GM19397 (cell line): ENCODE data around the gene SEMA6D.

Experiments
- ATAC-seq: cut with Tn5 transposase; IDR thresholded peaks from one replicate; pipeline ENCODE4 v1.9.1; 2021; ENCODE audit warnings: mild to moderate bottlenecking, moderate library complexity; ENCODE audit not compliant: unreplicated experiment

SEMA6D gene, protein sequence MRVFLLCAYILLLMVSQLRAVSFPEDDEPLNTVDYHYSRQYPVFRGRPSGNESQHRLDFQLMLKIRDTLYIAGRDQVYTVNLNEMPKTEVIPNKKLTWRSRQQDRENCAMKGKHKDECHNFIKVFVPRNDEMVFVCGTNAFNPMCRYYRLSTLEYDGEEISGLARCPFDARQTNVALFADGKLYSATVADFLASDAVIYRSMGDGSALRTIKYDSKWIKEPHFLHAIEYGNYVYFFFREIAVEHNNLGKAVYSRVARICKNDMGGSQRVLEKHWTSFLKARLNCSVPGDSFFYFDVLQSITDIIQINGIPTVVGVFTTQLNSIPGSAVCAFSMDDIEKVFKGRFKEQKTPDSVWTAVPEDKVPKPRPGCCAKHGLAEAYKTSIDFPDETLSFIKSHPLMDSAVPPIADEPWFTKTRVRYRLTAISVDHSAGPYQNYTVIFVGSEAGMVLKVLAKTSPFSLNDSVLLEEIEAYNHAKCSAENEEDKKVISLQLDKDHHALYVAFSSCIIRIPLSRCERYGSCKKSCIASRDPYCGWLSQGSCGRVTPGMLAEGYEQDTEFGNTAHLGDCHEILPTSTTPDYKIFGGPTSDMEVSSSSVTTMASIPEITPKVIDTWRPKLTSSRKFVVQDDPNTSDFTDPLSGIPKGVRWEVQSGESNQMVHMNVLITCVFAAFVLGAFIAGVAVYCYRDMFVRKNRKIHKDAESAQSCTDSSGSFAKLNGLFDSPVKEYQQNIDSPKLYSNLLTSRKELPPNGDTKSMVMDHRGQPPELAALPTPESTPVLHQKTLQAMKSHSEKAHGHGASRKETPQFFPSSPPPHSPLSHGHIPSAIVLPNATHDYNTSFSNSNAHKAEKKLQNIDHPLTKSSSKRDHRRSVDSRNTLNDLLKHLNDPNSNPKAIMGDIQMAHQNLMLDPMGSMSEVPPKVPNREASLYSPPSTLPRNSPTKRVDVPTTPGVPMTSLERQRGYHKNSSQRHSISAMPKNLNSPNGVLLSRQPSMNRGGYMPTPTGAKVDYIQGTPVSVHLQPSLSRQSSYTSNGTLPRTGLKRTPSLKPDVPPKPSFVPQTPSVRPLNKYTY

DNA sequence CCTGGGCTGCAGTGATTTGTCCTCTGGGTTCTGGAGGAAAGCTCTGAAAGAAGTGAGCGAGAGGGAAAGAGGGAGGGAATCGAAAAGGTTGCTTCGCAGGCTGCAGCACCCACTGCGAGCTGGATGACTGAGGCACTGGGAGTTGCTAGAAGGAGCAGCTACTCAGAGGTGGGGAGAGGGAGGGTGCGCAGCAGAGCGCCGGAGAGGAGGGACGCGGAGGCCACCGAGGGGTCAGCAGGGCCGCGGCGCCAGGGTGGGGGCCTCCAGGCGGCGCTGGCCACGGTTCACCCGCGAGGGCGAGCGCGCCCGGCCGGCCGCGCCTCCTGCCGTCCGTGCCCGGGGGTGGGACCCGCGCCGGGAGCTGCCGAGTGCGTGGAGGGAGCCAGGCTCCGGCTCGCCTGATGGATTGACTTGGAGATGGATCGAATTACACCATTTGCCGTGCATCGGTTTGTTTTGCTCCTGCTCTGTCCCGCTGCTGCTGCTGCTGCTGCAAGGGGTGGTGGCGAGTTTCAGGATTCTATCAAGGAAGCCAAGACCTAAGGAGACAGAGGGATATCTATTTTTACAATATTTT lies at the start of gene SEMA6D:
SEMA6D (plus strand) TSS at position 470 of the 577 bp plus-strand sequence. CDS start 42,294 bp downstream, outside the sequence.
- no peak for ATAC-seq

DNA sequence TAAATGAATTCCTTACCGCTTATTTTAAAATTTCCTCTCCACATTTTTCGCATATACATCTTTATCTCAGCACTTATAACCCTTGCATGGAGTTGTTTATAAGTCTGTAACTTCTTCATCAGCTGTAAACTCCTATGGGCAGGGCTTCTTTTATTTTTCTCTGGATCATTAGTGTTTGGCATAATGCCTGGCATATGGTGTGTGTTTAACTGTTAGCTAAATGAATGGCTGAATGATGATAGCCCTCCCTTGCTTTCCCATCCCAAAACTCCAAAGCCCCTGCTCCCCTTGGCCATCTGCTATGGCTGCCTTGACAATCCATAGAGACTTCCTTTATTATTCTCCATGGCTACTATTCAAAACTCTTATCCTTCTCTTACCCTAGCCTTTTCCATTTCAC lies 48.1 kb upstream of the SEMA6D start:
- ATAC-seq = no peak

DNA sequence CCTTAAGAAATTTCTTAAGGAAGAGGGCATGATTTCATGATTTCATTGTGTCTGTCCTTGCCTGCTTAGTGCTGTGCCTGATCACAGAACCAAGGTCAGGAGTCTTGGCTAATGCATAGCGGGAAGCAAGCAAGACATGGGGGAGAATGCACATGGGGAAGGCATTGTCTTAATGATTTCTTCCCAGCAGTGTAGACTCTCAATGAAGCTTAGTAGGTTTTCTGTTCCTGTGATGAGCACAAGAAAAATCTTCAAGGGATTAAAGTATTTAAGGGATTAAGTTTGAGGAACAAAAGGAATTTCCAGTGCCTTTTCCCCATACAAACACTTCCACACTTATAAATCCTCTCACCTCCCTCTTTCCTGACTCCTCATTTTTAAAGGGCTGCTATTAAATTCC lies 46.9 kb upstream of the SEMA6D start:
- ATAC-seq = no peak

DNA sequence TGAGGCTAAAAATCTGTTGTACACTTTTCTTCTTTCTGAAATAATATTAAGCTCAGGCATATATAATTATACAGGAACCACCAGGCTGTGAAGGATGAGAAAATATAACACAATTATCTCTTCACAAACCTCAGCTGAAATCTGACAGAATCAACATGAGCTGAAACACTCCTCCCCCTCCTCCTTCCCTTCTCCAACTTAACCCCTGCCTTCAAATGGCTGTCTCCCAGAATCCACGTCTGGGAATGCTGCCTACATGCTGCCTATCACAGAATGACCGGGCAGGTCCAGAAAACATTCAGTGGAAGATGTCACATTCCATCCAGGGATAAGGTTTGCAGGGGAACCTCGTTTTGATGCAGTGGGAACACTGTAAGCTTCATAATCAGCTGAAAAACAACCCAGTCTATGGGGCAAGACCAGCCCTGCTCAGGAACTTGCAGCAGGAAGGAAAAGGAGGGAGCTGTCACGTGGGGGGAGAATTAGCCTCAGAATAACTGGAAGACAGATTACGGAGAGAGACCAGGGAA lies 44.0 kb upstream of the SEMA6D start:
- no peak for ATAC-seq

DNA sequence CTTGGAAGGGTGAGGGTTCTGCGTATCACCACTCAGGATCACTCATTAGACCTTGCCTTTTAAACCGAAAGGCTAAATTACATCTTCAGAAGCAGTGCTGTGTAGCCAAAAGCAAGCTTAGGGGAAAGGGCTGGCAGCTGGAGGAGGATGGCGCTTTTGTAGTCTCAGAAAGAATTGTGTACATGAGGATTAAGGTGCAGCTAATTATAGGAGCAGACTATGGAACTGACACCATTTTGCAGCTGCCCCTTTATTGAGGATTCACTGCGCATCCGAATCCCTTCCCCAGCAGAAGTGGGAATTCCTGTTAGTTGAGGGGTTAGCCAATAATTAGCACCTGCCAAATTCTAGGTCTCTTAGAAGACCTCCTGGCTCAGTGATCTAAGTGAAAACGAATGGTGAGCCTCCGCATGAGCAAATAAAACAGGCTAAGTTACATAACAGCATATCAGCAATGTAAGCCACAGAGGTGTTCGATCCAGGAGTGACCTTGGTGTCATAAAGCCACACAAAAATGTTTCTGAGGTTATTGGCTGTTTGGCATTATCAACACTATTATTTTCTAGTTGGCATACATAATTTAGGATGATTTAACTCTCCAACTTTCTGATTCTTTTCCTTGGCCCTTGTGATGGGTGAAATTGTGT lies 42.6 kb upstream of the SEMA6D start:
- no peak for ATAC-seq

DNA sequence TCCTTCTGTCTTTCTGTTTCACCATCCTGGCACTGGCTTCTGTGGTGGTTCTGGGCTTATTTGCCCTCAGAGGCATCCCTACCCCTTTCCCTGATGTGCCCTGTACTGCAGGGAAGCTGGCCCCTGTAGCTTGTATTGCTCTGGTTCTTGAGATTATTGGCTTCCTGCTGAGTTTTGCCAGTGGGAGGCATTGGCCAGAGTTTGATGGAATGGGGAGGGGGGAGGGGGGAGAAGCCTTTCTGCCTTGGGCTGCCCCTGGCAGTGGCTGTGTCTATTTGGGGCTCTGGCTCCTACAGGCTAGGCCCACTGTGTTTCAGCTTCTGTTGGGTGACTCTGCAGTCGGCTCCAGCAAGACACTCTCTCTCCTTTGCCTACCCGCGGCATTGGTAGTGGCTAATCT lies 41.6 kb upstream of the SEMA6D start:
- no peak for ATAC-seq

DNA sequence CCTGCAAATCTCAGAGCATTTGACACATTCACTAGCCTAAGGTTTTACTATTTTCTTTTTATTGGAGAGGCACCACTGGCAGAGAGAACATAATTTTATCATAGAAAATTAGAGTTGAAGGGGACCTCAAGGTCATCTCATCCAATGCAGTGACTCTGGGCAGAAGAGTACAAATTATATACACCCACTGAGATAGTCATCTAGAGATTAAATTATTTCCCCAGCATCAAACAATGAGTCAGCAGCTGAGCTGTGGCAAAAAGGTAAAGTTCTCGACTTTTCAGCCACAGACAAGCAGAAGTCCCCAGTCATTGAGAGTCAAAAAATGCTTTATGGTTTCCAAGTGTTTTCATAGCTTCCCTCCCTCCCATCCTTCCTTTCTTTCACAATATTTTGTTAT lies 39.3 kb upstream of the SEMA6D start:
- ATAC-seq = no peak

DNA sequence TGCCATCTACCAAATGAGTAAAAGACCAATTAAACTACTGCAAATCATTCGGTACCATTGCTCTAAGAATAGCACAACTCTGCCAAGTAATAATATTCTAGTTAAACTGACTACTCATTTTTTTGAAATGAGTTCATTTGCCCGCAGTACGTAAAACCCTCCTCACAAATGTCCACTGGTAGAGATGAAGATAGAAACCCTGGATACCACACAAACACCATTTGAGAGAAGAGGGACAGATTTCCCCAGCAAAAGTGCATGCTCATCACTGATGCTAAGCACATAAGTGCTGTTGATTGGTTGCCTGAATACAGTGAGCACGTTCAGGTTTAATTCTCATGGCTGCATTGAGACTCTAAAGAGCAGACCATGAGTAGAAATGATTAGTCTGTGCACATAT lies 34.6 kb upstream of the SEMA6D start:
- ATAC-seq = no peak

DNA sequence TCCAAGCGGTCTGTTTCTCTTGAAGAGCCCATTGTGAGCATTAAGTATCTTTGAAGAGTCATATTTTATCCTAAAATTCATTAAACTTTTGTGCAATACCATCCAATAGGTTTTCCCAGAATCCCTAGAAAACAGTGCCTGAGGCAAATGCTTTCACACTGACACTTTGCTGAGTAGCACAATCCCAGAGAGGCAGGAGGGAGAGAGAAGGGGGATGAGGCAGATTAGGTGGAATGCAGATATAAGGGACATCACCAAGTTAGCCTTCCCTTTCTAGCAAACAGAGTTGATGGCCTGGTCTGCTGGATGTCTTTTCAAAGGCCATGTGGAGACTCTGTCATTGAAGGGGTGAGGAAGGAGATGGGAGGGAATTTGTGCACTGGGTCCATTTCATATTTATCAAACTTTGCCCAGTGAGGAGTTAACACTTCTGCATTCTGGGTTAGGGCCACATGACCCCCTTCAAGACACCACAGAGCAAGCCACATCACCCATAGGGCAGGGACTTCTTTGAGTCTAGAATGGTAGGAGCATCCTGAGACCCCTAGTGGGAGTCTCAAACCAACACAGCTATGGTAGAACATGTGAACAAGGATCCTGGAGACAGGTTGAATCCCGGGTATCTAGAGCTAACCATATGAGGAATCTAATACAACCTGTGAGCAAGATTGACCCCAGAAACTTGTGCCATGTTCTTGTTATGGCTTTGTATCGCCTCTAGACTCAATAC lies 32.0 kb upstream of the SEMA6D start:
- no peak for ATAC-seq

DNA sequence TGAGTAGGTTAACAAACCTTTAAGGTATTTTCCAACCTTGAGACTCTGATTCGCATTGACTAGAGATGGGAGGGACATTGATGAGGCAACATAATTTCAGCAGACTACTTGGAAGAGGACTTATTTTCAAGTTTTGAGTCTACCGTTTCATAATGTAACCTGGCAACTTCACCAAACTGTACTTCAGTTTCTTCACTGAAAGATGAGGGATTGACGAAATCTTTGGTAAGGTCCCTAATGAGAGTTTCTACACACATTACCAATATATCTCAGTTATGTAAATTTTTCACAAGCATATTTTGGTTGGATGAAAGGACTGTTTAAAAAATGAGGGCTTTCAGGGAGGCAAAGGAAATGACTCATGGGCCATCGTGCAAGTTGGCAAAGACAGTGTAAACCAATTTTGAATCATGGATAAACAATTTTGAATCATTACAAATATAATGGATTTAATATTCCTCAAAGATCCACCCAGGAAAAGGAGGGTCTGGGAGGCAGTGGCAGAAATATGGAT lies 28.7 kb upstream of the SEMA6D start:
- no peak for ATAC-seq

DNA sequence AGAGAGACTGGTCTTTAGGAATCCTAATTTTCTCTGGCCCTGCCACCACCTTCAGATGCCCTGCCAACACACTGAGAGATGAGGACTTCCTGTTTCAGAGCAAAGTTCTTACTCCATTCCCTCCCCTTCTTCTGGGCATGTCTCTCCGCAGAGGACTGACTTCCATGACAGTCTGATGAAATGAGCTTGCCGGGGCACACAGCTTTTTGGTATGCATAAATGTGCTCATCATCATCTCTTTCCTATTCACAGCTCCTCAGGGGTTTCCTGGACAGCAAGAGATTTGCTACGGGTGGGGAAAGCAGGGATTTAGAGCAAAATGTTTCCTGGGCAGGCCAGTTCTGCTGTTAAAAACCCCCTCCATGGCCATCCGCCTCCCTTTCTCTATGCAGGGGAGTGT lies 27.6 kb upstream of the SEMA6D start:
- no peak for ATAC-seq

DNA sequence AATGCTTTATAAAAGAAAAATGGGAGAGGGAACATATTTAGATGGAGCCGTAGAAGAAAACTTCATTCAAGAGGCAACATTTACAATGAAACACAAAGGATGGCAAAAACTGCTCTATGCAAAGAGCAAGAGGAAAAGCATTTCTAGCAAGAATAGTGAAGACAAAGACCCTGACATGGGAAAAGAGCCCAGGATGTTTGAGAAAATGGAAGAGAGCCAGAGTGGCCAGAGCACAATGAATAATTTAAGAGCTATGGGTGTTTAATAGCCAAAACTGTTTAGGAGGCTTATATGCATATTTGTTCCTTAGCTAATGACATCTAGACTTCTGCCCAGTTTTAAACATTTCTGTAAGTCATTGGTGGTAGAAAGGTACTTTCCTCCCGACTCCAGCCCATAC lies 25.4 kb upstream of the SEMA6D start:
- no peak for ATAC-seq

DNA sequence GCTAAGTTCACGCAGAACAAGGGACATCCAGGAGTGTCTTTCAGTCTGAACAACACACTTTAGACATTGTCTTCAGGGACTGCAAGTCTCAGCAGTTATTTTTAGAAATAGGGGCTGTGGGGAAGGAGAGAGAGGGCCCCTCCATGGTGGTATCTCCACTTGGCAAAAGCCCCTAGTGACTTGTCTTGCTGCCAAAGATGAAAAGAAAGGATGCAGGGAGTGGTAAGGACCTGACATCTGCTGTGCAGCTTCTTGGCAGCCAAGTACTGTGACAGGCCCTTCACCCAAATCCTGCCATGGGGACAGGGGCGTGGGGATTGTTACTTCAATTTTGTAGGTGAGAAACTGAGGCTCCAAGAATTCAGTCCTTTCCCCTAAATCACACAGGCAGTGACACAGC lies 21.0 kb upstream of the SEMA6D start:
- ATAC-seq = no peak

DNA sequence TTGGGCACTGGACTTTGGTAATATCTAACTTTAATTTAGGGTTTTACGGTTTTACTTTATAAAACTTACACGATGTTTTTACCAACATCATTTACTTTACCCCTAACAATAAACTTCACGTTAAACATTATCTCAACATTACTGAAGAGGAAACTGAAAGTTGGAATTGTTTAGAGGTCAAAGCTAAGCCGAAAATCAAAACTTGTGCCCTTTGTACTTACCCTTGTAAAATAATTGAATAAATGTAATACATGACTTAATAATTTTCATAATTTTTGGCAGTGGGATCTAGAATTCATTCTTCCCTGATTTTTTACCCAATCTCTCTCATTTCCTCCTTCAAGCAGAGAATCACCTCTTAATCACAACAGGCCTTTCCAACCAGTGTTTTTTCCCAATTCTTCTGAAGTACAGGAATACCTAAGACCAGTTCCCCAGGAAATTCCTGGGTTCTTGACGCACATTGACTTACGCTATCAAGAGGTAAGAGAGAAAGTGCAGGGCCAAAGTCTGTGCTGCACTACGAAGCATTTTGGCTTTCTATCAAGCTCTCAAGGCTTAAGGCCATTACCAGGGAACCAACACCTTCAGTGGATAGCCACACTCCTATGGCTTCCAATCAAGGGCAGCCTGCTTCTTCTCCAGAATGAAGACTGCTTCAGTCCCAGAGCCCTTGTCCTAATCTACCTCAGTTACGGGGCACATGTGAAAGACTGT lies 11.9 kb upstream of the SEMA6D start:
- no peak for ATAC-seq

DNA sequence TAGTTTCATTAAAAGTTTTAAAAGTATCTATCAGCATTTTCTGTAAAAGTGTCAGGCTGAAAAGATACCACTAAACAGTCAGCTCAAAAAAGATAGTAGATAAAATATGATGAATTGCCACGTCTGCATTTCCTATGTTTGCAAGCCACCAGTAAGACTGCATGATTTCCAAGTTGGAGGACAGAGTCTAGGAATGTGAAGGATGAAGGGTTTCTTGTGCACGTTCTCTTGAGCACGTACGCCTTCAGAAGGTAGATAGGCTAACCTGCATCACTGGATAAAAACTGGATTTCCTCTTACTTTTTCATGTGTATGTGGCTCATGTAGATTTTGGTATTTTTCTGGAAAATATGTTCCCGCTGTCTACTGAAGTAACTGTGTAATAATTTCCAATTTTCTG lies 9.9 kb upstream of the SEMA6D start:
- no peak for ATAC-seq

DNA sequence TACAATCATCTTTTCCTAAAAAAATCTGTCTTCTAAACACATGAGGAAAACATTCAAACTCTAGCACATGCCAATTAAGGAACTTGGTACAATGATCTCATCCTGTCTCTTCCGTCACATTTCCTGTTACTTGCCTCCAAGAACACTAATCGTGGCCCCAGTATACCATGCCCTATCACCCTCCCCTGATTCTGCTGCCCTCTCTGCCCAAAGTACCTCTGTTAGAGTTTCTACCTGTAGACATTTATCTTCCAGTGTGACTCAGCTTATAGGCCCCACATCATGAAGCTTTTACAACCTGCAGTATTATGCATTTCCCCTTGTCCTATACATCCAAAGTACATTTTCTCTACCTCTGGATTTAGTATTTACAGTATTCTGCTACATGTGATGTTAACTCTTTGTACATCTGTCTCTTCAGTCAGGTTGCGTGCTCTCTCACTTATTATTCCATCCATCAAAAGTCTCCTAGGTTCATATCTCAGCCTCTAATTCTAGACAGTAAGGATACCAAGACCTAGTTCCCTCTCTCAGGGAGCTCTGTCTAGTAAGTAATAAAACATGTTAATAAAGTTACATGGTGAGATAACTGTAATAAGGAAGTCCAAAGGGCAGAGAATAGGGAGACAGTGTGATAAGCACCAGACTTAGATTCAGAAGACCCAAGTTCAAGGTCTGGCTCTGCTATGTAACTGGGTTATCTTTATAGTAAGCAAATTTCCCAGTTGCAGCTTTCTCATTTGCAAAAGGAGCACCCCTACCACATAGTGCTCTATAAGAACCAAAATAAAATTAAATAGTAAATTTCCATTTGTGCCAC lies 8.9 kb upstream of the SEMA6D start:
- ATAC-seq = no peak

DNA sequence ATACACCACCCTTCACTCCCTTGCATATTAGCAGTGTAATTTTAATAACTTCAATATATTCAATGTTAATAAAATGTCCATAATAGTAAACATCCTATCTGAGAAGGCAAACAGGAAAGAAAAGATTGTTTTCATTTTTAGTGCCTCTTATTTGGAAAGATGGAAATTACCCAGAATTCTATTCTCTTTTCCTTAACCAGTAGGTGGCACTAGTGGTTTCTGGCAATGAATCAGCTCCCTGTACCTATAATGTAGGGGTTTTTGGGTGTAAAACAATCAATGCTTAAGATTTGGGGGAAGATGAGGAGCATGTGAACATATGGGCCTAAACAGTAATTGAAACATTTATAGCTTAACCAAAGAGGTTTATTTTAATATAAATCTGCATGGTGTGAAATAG lies 5.7 kb upstream of the SEMA6D start:
- ATAC-seq = no peak

DNA sequence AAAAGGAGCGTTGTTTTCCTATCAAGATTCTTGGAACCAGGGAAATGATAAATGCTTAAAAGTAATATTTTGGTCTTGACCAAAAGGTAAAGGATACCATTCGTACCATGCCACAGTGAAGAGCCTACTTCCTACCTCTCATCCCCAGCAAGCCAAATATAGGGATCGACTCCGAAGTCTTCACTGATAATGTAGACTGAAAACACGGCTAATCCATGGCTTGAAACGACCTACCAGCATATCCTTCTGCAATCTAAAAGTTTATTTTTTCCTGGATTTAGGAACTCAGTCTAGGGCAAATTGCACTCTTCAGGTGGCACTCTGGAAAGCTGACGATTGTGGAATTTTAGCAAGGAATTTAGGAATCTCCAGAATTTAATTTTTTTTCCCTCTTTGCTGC lies 1.9 kb upstream of the SEMA6D start:
- ATAC-seq = no peak
